Kidney epithelial cell (primary cell): Measurements from ENCODE around the gene PTPRJ. TPM values are rescaled to one million over a fixed set of nuclear protein-coding genes. Genes with fewer than 3 reads are reported as not detected.

ENCODE experiments used
- DNase-seq: peaks from one replicate; pipeline ENCODE4 v3.0.0-alpha.2; 2010; ENCODE audit warnings: low read depth
- H3K27me3 ChIP-seq: 2 replicates; pipeline ENCODE4 v1.6.0; 2011; ENCODE audit warnings: low read length; ENCODE audit not compliant: control insufficient read depth, insufficient read depth
- H3K36me3 ChIP-seq: 2 replicates; pipeline ENCODE4 v1.5.1; 2011; ENCODE audit warnings: low read length; ENCODE audit not compliant: control insufficient read depth, insufficient read depth
- H3K4me3 ChIP-seq: 2 replicates; pipeline ENCODE4 v1.5.1; 2011; ENCODE audit warnings: low read depth, mild to moderate bottlenecking, control low read depth, low read length
- total RNA-seq: library from RNA; depleted of rRNA; stranded (reverse); fragments of >200 nt; gene quantifications from 2 replicates; pipeline ENCODE4 v1.2.3, GENCODE V29; 2015
- TF ChIP-seq, protein P1 (sequence below): IDR thresholded peaks from 2 replicates; pipeline ENCODE4 v1.5.1; 2011; ENCODE audit warnings: mild to moderate bottlenecking, moderate library complexity, low read length, control low read depth, inconsistent platforms; ENCODE audit not compliant: insufficient read depth, poor library complexity, severe bottlenecking

PTPRJ gene
- total RNA-seq, 1 donor from 2014 or later: 42.3 TPM

DNA sequence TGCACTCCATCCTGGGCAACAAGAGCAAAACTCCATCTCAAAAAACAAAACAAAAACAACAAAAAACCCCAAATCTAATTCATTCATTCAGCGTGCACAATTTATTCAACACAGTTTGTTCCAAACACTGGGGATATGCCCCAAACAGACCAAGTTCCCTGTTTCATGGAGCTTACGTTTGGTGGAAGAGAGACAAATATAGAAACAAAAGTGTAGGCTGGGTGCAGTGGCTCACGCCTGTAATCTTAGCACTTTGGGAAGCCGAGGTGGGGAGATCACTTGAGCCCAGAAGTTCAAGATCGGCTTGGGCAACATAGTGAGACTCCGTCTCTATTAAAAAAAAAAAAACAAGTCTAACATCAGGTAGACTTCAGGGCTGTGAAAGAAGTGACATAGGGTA is 52.4 kb downstream of the PTPRJ start:
- DNase-seq: no peak
- H3K4me3 ChIP-seq: no peak overlapping the region
- no peaks in the 10 kb centered on the region for H3K36me3 ChIP-seq
- no peaks in the 10 kb centered on the region for H3K27me3 ChIP-seq
- TF ChIP-seq, protein P1, sequence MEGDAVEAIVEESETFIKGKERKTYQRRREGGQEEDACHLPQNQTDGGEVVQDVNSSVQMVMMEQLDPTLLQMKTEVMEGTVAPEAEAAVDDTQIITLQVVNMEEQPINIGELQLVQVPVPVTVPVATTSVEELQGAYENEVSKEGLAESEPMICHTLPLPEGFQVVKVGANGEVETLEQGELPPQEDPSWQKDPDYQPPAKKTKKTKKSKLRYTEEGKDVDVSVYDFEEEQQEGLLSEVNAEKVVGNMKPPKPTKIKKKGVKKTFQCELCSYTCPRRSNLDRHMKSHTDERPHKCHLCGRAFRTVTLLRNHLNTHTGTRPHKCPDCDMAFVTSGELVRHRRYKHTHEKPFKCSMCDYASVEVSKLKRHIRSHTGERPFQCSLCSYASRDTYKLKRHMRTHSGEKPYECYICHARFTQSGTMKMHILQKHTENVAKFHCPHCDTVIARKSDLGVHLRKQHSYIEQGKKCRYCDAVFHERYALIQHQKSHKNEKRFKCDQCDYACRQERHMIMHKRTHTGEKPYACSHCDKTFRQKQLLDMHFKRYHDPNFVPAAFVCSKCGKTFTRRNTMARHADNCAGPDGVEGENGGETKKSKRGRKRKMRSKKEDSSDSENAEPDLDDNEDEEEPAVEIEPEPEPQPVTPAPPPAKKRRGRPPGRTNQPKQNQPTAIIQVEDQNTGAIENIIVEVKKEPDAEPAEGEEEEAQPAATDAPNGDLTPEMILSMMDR: no peak

DNA sequence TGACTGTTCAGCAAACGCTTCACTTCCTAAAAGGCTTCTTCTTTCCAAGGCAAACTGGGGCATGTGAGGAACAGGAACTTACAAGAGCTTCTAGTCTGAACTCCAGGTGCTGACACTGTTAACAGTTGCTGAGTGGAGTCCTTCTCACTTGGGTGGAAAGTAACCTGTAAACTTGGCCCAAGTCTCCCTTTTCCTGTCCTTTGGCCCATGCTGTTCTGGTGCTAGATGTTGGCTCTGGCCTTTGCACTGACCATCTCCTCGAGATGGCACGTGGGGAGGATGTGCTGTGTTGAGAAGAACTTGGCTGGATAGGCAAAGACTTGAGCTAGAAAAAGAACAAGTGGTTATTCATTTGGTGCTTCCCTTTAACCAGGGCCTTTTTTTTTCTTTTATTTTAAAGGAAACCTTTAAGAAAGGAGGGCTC is 53.6 kb downstream of the PTPRJ start:
- no peak overlapping the region for H3K4me3 ChIP-seq
- H3K27me3 ChIP-seq: no peaks in the 10 kb centered on the region
- TF ChIP-seq, protein P1: no peak

GRCh38 chr11:48034926-48035871 is 54.8 kb downstream of the PTPRJ start:
- Histone ChIP-seq H3K36me3 (no peaks in the 10 kb centered on the region), H3K4me3 (no peak overlapping the region), H3K27me3 (no peaks in the 10 kb centered on the region)
- no peak for DNase-seq
- TF ChIP-seq, protein P1: no peak

More for the DNA sequence above, 53.6 kb downstream of the PTPRJ start:
- no peaks in the 10 kb centered on the region for H3K36me3 ChIP-seq
- no peak for DNase-seq

- TF ChIP-seq, protein P1: no peak
- no peak for DNase-seq
- H3K4me3 ChIP-seq: no peak overlapping the region
- no peaks in the 10 kb centered on the region for H3K36me3 ChIP-seq
- no peaks in the 10 kb centered on the region for H3K27me3 ChIP-seq
Measured at GRCh38 chr11:48036011-48036410, 55.7 kb downstream of the PTPRJ start.

DNA sequence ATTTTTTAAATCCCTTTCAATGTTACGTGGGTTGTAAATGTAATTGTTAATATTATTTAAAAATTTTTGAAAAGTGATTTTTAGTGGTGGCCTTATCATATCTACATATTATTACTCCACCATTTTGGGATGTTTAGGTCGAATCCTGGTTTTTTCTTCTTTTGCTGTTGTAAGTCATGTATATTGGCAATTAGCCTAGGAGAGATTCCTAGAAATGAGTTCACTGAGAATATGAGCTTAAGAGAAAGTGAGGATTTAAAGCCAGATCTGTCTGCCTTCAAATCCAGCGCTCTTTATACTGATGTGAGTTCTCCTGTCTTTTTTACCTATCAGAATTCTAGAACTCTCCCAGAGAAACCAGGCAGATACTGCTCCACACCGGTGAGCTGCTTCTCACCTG is 56.1 kb downstream of the PTPRJ start:
- no peaks in the 10 kb centered on the region for H3K36me3 ChIP-seq
- DNase-seq: no peak
- TF ChIP-seq, protein P1: no peak
- no peaks in the 10 kb centered on the region for H3K27me3 ChIP-seq
- H3K4me3 ChIP-seq: no peak overlapping the region
